Measurements from ENCODE around the gene PAFAH2.
"Not testable (repeated sequence)": the region's sequence is repeated elsewhere in the genome, so short reads cannot be mapped to it uniquely, and the experiment has no call there.

Gene PAFAH2

DNA sequence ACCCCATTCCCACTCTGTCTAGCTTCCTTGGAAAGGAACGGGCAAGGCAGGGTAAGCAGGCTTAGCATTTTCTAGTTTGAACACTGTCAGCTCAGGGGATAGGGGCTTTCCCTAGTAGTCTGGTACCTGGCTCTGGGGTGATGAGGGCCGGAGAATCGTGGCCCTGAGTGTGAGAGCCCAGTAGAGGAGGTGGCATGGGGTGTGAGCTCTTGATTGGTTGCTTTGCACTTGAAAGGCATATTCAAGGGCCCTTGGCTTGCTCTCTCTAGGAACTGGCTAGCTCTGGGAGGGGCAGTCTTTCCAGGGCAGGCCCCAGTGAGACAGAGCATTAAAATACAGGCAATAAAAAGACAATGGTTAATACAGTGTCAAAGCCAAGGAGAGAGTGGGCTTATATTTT lies 13.0 kb upstream of the PAFAH2 start:
- no peak for DNase-seq (ENCODE audit: low spot score)

DNA sequence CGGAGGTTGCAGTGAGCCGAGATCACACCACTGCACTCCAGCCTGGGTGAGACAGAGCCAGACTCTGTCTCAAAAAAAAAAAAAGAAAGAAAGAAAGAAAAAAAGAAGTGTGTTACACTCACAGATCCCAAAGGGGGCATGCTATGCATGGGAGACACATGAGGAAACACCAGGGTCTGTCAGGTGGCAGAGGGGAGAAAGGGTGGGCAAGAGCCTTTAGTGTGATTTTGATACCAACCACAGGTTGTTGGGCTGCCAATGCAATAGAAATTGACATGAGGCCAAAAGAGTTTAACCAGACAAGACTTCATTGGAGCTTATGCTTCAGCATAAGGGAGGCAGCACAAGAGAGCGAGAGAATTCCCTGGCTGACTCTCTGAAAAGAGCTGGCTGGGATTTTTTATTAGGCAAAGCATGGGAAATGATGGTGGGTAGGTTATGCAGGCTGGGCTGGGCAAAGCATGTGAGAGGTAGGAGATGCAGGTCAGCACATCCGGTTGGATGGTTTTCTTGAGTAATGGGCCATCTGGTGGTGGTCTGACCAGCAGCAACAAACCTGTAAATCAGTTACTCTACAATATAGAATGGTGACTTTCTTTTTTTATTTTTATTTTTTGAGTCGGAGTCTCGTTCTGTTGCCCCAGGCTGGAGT lies 12.1 kb upstream of the PAFAH2 start:
- DNase-seq (ENCODE audit: low spot score) = no peak

DNA sequence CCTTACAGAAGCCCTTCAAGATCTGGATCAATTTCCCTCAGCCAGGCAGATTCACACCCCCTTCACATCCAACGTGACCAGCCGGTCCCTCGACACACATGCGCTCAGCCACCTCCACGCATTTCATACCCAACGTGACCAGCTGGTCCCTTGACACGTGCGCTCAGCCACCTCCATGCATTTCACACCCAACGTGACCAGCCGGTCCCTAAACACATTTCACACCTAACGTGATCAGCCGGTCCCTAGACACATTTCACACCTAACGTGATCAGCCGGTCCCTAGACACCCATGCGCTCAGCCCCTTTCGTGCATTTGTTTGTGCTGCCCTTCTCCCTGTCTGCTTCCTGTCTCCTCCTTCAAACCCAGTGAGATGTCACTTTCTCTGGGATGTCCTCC lies 8.8 kb upstream of the PAFAH2 start:
- DNase-seq (ENCODE audit: low spot score) = no peak

DNA sequence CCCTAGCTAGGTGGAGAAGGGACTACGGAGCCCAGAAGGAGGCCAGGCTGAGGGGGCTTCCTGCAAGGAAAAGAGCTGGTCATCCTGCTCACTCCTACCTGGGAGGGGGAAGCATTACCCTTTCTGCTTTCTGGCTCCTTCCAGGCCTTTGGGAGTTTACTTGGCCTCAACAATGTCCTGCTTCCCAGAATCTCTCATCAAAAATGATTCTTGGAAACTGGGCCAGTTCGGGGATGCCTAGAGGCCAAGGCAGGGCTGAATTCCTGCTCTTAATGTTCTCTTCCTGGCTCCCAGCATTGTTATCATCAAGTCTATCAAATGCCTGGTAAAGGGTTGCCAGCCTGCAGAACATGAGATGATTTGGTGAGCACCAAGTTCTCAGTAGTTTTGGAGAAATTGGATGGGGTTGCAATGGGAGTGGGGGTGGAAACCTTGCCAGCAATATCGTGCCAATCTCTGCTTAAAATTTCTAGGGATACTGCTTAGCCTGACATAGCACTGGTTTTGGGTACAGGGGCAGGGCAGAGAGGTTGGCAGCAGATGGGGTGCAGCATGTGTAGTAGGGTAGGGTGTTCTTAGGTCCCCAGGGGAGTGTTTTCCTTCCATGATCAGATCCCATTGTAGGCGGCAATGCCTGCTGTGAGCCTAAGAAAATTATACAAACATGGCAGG lies 7.7 kb upstream of the PAFAH2 start:
- DNase-seq (ENCODE audit: low spot score) = no peak

DNA sequence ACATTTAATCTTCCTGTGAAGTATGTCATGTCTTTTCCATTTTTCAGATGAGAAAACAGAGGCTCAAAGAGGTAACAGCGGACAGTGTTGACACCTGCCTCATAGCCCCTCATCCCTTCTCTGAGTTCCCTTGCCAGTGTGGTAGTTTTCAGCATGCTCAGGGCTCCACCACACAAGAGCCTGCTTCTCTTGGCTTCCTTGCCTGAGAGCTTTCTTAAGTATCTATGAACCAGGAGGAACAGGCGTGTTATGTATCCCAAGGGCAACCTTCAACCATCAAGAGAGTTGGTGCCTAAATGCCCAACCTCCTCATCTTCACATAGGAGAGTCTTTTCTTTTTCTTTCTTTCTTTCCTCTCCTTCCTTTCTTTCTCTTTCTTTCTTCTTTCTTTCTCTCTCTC lies 5.9 kb upstream of the PAFAH2 start:
- no peak for DNase-seq (ENCODE audit: low spot score)

DNA sequence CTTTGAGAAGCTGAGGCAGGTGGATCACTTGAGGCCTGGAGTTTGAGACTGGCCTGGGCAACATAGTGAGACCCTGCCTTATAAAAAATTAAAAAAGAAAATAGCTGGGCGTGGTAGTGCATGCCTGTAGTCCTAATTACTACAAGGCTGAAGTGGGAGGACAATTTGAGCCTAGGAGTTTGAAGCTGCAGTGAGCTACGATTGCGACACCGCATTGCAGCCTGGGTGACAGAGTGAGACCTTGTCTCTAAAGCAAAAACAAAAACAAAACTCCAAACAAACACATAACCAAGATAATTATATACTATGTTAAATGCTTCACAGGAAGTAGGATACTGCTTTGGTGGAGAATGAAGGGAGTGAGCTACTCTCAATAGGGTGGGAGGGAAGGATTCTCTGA lies 5.4 kb upstream of the PAFAH2 start:
- no peak for DNase-seq (ENCODE audit: low spot score)

DNA sequence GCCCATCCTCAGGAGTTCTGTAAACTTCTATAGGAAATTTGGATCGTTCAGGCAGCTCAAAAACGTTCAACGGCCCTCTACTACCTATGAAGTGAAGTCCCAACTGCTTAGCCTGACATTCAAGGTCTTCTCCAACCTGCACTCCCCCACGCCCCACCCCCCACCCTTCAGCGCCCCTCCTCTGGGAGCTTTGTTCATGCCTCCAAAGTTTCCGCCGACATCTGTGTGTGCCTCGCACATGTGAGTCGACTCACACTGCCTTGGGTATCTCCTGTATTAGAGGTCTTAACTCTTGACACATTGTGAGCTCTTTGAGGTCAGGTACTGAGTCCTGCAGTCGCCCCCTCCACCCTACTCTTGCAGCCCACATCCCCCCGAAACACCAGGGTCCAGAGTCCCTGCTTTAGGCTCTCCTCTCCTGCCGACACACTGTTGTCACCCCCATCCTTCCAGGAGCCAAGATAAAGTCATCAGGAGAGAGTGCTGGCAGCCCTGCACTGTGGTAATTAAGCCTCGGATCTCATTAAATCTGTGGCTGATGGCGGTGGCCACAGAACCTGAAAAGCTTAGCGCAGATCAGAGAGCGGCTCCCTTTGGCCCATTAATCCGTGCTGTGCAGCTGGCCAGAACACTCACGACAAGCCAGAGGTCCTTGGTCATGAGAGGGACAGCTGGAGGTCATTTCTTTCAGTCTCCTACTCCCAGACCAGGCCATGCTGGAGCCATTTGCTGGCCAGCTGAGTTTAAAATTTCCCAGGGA lies 1.4 kb upstream of the PAFAH2 start:
- no peak for DNase-seq (ENCODE audit: low spot score)

DNA sequence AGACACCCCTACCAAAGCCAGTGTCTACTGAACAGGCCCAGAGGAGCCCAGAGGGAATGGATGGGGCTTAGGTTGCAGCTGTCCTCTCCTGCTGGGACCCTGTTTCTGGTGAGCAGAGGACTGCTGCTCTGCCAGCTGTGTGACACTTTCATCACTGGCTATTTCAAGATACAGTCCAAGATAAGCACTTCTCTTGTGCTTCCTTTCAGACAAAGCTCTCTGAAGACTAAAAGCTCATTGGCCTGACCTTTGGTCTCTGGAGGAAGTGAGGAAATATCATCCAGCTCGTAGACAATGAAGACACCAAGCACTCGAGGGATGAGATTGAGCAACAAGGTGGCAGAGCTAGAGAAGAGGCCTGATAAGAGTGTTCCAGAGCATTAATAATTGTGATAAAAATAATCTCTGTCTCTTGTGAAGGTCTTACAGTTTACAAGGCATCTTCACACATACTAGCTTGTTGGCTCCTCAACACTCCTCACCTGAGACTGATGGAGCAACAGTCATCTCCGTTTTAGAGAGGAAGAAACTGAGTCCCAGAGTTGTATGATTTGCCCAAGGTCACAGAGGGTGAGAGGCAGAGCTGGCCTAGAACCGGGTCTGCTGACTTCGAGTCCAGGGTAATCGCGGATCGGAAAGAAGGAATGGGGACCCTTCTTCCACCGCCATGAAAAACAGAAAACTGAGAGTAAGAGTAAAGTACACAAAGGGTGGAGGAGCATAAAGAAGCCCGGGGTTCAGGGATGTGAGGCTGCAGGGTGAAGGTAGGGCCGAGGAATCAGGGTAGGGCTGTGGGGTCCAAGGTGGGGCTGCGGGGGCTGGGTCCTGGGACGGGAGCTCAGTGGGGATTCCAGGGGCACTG lies 666 bp downstream of the PAFAH2 start:
- DNase-seq (ENCODE audit: low spot score) = peak; percentile 47

DNA sequence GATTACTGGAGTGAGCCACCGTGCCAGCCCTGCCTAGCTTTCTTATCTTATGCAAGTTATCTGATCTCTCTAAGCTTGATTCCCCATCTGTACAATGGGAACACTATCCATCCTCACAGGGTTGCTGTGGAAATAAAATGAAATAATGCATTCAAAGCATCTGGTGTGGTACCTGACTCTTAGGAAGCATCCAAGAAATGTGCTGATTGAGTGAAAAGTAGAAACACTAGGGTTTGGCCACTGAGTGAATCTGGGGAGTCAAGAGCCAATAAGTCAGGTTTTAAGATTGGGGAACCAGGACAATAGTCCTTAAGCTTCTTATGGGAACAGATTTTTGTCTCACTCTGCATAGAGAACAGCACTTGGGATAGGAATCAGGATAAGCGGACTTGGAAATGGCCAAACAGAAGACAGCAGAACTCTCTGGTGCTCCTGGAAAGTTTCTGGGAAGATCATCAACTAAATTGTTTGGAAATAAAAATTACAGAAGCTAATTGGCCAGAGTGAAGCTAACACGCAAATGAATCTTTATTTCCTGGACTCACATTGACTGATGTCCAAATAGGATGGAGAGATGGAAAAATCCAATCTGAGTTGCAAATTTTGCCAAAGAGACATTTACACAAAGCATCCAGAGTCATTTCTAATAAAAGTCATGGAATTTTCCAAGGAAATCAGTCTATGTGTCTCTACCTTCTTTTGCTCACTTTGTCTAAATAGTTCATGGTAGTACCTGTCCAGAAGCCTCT lies 3.3 kb downstream of the PAFAH2 start:
- no peak for DNase-seq (ENCODE audit: low spot score)

DNA sequence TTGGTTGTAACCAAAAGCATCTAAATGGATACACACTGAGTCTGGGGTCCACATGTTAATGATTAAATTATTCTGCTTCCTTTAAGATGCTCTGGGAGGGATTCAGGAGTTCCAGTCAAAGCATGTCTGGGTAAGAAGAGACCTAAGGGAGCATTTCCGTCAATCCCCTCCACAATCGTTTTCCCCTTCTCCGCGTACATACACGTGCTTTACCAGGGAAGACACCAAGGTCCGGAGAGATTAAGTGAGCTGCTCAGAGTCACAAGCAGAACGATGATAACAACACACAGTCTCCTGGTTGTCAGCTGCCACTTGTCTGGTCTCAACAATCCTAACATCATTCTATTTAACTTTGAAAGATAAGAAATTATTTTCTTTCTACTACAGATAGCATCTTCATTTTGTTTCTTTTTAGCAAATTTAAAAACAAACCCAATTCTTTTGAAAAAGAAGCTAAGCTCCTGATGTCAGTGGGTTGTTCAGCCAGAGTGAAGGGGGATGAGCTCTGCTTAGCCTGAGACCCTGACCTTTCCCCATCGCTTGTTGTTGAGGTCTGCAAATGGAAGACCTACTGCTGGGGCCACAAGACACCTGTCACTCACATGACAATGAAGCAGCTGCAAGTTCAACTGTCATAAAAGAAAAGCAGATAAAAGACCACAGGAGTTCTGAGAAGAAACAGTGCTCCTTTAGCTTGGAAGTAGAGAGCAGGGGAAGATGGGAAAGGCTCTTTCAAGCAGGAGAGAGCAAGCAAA lies 4.5 kb downstream of the PAFAH2 start:
- no peak for DNase-seq (ENCODE audit: low spot score)

DNA sequence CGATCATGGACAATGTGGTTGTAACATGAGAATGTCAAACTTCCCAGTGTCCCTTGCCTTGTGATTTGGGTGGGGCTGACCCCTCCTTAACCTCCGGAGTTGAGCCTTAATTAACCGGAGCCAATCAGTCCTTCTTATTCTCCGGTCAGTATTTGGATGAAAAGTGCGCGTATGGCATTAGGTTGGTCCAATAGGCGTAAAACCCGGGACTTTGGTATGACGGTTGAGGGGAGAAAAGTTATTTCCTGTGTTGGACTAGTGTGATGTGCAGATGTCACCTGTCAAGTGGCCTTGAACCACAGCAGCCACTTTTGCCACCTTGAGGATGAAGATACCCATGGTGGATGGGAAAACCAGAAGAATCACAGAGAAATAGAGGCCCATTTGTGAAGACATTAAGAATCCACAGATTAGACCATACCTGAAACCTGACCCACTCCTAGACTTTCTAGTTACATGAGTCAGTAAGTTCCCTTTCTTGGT lies 5.1 kb downstream of the PAFAH2 start:
- DNase-seq (ENCODE audit: low spot score) = no peak

DNA sequence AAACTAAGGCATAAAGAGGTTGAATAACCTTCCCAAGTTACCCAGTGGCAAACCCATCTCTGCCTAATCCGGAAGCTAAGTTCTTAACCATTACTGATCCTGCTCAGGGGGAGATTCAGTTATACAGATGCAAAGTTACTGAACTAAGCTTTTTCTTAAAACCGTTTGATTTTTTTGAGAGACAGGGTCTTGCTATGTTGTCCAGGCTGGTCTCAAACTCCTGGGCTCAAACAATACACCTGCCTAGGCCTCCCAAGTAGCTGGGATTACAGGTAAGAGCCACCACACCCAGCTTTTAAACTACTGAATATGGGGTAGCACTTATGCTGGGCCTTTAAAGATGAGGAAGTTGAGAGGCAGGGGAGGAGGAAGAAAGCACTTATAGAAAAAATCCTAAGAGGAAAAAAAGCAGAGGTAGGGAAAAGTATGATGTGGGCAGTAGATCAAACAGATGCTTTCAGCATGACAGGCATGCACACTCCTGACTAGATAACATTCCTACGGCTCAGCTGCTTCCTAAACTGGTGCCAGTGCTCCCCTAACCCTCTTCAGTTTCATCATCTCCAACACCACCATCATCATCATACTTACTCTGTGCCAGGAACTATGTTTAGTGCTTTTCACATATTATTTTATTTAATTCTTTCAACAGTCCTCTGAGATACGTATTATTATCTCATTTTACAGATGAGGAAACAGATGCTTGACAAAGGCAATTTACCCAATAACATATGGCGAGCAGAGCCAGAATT lies 5.8 kb downstream of the PAFAH2 start:
- no peak for DNase-seq (ENCODE audit: low spot score)

DNA sequence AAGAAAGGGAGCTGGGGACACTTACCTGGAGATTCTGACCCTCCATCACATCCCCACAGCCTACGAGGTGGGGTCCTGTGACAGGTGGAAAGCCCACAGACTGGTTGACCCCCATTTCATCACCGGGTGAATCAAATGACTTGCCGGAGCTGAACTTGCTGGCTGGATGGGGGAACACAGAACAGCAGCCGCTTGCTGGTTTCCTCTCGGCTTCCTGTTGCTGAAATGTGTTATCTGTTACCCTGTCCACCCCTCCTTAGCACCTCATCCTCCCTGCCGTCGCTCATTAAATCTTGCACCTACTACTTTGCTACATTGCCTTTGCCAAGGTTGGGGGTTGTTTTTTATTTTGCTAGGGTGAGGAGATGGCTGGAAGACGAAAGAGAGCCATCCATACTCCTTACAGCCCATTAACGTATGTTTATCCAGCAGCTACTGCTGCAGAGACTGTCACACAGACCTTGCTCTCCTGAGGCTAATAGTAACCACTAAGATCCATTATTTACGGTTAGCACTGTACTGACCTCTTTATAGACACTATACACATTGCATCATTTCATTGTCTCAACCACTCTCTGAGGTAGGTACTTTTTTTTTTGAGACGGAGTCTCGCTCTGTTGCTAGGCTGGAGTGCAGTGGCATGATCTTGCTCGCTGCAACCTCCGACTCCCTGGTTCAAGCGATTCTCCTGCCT lies 7.0 kb downstream of the PAFAH2 start:
- no peak for DNase-seq (ENCODE audit: low spot score)

DNA sequence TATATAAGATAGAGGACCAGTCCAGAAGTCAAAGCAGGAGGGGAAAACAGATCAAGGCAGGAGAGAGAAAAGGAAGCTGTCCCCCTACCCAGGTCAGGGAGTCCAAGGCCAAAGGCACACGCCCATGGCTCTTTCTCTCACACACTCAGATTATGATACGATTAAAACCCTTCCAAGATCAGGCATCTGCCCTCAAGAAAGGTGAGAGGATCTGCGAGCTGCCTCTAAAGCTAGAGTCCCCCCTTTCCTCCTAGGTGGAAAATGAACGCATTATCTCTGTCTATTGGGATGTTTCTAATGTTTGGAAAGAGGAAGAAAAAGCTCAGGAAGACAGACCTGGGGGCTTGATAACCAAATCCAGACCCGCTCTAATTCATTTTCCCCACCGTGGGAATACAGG lies 7.6 kb downstream of the PAFAH2 start:
- no peak for DNase-seq (ENCODE audit: low spot score)

DNA sequence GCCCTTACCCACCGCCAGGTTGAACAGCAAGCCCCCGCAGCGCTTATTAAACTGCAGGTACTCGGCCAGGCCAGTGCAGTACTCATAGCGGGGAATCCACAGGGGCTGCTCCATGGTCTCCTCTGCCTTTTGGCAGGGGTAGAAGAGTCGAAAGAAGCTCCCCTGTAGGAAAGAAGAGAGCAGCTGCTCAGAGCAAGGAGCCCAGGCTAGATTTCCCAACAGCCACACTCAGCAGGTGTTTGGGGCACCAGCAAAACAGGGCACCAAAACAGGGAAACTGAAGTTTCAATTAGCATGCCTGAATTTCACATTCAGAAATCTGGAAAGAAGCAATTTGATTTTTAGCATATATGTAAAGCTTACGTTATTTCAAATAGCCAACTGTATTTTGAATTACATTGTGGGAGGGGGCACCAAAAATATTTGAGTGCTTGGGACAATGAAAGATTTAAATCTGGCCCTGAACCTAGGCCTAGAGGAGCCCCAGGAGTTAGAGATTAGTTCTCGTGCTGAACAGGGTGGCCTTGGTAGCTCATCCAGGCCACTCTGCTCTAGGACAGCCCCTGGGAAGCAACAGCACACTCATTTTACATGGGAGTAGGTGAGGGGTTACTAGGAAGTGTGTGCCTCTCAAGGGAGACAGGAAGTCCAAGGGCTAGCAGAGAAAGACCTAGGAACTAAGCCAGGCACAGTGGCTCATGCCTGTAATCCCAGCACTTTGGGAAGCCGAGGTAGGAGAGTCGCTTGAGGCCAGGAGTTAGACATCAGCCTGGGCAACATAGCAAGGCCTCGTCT lies 8.2 kb downstream of the PAFAH2 start:
- no peak for DNase-seq (ENCODE audit: low spot score)

DNA sequence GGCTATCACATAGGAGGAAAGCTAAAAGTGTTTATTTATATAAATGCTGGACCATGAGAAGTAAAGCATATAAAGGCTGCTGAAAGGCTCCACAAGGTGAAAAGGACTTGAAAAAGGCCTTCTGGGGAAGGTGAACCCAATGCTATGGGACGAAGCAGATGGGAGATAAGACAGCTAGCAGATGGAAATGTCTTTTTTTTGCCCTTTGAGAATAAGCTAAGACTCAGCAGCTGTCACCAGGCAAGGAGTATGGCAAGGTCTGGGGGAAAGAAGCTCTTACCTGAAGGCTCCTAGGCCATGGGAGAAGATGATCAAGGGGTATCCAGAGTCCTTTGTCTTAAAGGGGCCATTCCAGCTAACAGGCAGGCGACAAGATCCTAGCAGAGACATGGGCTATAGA lies 9.9 kb downstream of the PAFAH2 start:
- DNase-seq (ENCODE audit: low spot score) = no peak

DNA sequence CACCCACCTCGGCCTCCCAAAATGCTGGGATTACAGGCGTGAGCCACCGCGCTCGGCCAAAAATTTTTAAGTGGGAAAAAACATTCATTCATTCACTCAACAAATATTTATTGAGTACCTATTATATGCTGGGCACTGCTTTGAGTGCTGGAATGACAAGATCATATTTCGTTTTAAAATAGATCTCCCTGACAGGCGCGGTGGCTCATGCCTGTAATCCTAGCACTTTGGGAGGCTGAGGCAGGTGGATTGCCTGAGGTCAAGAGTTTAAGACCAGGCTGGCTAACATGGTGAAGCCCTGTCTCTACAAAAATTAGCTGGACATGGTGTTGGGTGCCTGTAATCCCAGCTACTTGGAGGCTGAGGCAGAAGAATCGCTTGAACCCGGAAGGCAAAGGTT lies 11.1 kb downstream of the PAFAH2 start:
- not testable (repeated sequence) for DNase-seq (ENCODE audit: low spot score)

DNA sequence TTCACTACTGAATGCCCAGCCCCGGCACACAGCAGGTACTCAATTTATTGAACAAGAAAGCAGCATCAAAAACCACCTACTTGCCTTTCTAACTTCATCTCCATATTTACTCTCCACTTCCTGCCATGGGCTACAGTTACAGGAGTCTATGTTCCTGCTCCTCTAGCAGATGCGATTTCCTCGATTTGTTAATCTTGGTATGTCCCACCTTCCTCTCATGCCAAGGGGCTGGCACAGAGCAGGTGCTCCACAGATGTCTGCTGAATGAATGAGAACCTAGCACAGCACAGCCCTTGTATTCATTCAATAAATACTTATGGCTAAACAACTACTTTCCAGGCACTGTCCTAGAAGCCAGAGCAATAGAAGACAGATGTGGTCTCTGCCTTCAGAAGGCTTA lies 12.2 kb downstream of the PAFAH2 start:
- DNase-seq (ENCODE audit: low spot score) = no peak

DNA sequence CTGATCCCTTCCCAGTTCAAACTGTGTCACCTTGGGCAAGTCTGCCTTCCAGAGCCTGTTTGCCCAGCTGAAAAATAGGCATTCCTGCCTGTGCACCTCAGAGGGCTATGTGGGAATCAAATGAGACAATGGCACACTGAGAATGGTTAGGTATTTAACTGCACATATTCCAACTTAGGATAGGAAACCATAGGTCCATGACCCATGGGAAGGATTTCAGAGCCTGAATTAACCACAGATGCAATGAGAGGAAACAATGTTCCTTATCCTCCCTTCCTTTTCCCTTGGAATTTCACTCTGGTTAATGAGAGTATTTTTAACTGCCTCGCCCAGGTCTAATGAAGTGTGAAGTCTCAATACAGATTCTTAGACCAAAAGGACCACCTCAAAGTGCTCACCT lies 12.7 kb downstream of the PAFAH2 start:
- no peak for DNase-seq (ENCODE audit: low spot score)

Measured in AG20443 (cell line).